K562 (cell line): ENCODE results near the gene PRSS8. TPM values are rescaled to one million over a fixed set of nuclear protein-coding genes. Genes with fewer than 3 reads are reported as not detected.

ENCODE experiments used
- ATAC-seq: fragments of 200-7000 bp; cut with Tn5 transposase; 3 replicates; pipeline ENCODE4 v1.9.1; 2020; ENCODE audit warnings: moderate library complexity
- BruUV-seq: library from RNA; stranded (reverse); fragments of 400-500 nt; replicated peaks from 2 replicates; lab custom pipeline; 2021; lab: Mats Ljungman, UMichigan
- CTCF ChIA-PET: fragments of 300-600 bp; formaldehyde crosslinking; extraction: SDS; loops from one replicate; lab custom pipeline; 2021; ENCODE audit warnings: low intra/inter-chr PET ratio; lab: Yijun Ruan, JAX
- POLR2A ChIA-PET: fragments of 300-600, 350-650 bp; sonication (Branson Sonifier 250); formaldehyde crosslinking; extraction: SDS; loops from one replicate; lab custom pipeline; 2021; ENCODE audit warnings: antibody characterized with exemption, inconsistent platforms; lab: Yijun Ruan, JAX
- DNase-seq, 4 experiments: peaks; one replicate each; pipeline versions ENCODE4 v3.0.0 to v3.0.0-alpha.2; 2011 to 2018; ENCODE audit warnings: low spot score in 3 of 4, mixed read lengths in 3 of 4; ENCODE audit errors: extremely low read depth in 1 of 4
- FAIRE-seq: peaks from 2 replicates; lab custom pipeline; 2011; peaks lifted over from hg19 to GRCh38; lab: Jason Lieb, UNC
- H2AFZ ChIP-seq: 2 replicates; pipeline ENCODE4 v1.6.0; 2011; ENCODE audit warnings: low read depth, low read length, control low read depth, inconsistent platforms
- H3K27ac ChIP-seq: fragments of 200-600 bp; 3 replicates; pipeline ENCODE4 v1.8.0; 2011; ENCODE audit warnings: low read depth, mild to moderate bottlenecking, control low read depth, inconsistent platforms, low read length, moderate library complexity, mixed read lengths; ENCODE audit errors: extremely low read depth
- H3K27me3 ChIP-seq, 2 experiments: fragments of 300-600 bp in 1 of 2; 2 replicates in 1 of 2; 3 replicates in 1 of 2; pipeline versions ENCODE4 v1.6.0 to v1.8.0; 2011; ENCODE audit warnings: inconsistent platforms in 2 of 2, low read length in 2 of 2, mild to moderate bottlenecking in 1 of 2, mixed read lengths in 1 of 2, moderate library complexity in 1 of 2; ENCODE audit not compliant: control insufficient read depth in 2 of 2, insufficient read depth in 2 of 2
- H3K36me3 ChIP-seq: fragments of 300-600 bp; 3 replicates; pipeline ENCODE4 v1.8.0; 2011; ENCODE audit warnings: mild to moderate bottlenecking, low read length, inconsistent platforms; ENCODE audit not compliant: control insufficient read depth, insufficient read depth
- H3K4me1 ChIP-seq, 2 experiments: fragments of 200-600 bp in 1 of 2; replicated peaks in 1 of 2; 2 replicates in 1 of 2; 3 replicates in 1 of 2; pipeline versions ENCODE4 v1.5.1 to v1.8.0; 2011; ENCODE audit warnings: inconsistent platforms in 2 of 2, low read length in 2 of 2, mild to moderate bottlenecking in 1 of 2, mixed read lengths in 1 of 2, moderate library complexity in 1 of 2; ENCODE audit not compliant: control insufficient read depth in 2 of 2, insufficient read depth in 2 of 2
- H3K4me2 ChIP-seq: 2 replicates; pipeline ENCODE4 v1.6.1; 2011; ENCODE audit warnings: low read length, control low read depth, inconsistent platforms, mixed read lengths; ENCODE audit not compliant: insufficient read depth
- H3K4me3 ChIP-seq: fragments of 200-600 bp; sonication (generic), shearing (Covaris generic); 2 replicates; pipeline ENCODE4 v1.5.1; 2016; ENCODE audit warnings: control low read depth, inconsistent platforms
- H3K79me2 ChIP-seq: fragments of 200-600 bp; 3 replicates; pipeline ENCODE4 v1.8.0; 2011; ENCODE audit warnings: low read length, inconsistent platforms; ENCODE audit not compliant: control insufficient read depth, insufficient read depth
- H3K9ac ChIP-seq, 2 experiments: 2 replicates each; pipeline versions ENCODE4 v1.6.0 to v1.6.1; 2011; ENCODE audit warnings: low read depth in 2 of 2, low read length in 2 of 2, control low read depth in 1 of 2, inconsistent platforms in 1 of 2, mild to moderate bottlenecking in 1 of 2, mixed read lengths in 1 of 2; ENCODE audit not compliant: insufficient read depth in 1 of 2
- H3K9me1 ChIP-seq: one replicate; pipeline ENCODE4 v1.6.0; 2011; ENCODE audit warnings: inconsistent platforms, mild to moderate bottlenecking, low read length, moderate library complexity; ENCODE audit not compliant: control insufficient read depth, insufficient read depth
- H3K9me3 ChIP-seq: replicated peaks from 2 replicates; pipeline ENCODE4 v1.5.1; 2011; ENCODE audit warnings: low read depth, low read length, inconsistent platforms; ENCODE audit not compliant: control insufficient read depth, insufficient read depth
- H4K20me1 ChIP-seq: replicated peaks from 2 replicates; pipeline ENCODE4 v1.6.1; 2011; ENCODE audit warnings: low read length, inconsistent platforms, mixed read lengths; ENCODE audit not compliant: control insufficient read depth, insufficient read depth
- ID3 ChIP-seq, 2 experiments: fragments of 250-450 bp in 1 of 2; fragments of 450-650 bp in 1 of 2; sonication (Bioruptor Pico) in 1 of 2; IDR thresholded peaks; 2 replicates each; pipeline versions ENCODE4 v1.6.1 to v1.8.0; 2016 to 2021; ENCODE audit warnings: mild to moderate bottlenecking in 2 of 2, moderate library complexity in 2 of 2, missing compliant biosample characterization in 1 of 2, missing genetic modification characterization in 1 of 2
- ZNF324 ChIP-seq: fragments of 250-450 bp; sonication (Bioruptor Pico); IDR thresholded peaks from 2 replicates; pipeline ENCODE4 v1.4.0; 2020; ENCODE audit warnings: mild to moderate bottlenecking
- WGBS: fragments of 100-300 bp; shearing (Covaris generic); methylation state at CpG from one replicate; pipeline ENCODE4 v1.1.6; 2016; ENCODE audit warnings: low coverage, mixed read lengths; ENCODE audit not compliant: insufficient coverage; ENCODE audit errors: missing lambda C conversion rate; 5-methylcytosine and 5-hydroxymethylcytosine counted together
- in situ Hi-C: fragments of 300-500 bp; cut with MboI; formaldehyde crosslinking; loops from 4 replicates; pipeline ENCODE4 v1.15.0; 2018; ENCODE audit warnings: inconsistent platforms, mixed read lengths
- intact Hi-C: fragments of 100-400 bp; cut with micrococcal nuclease; formaldehyde crosslinking; loops from 2 replicates; pipeline ENCODE4 v1.14.2; 2022
- polyA plus RNA-seq, 8 experiments: library from polyadenylated mRNA; depleted of rRNA in 4 of 8; stranded (reverse) in 5 of 8; unstranded in 3 of 8; fragments of >200 nt; fragmentation: Nextera tagmentation in 2 of 8; fragmentation: Illumina TruSeq in 1 of 8; extraction: Ambion mirVana in 2 of 8; extraction: Trizol in 1 of 8; gene quantifications; 2 replicates each; pipeline versions ENCODE4 v1.2.1 to v1.2.3, GENCODE V29; 2011 to 2014; ENCODE audit warnings: inconsistent platforms in 1 of 8, missing spikeins in 1 of 8
- total RNA-seq, 7 experiments: library from RNA; depleted of rRNA in 6 of 7; stranded (reverse); fragments of >200 nt in 6 of 7; fragmentation: Illumina TruSeq in 2 of 7; extraction: Trizol in 2 of 7; gene quantifications; 2 replicates each; pipeline versions ENCODE4 v1.2.1 to v1.2.3, GENCODE V29; 2011 to 2021; ENCODE audit warnings: low replicate concordance in 1 of 7

Gene PRSS8
- total and polyA plus RNA-seq, 9 of the 15 experiments (the other 6 are each of a cell fraction or from before 2014, with no cell fraction given) = 0.25 to 3.9 (median 1.3) TPM; not detected in 1

- Histone ChIP-seq H3K27me3 (no peaks in the 10 kb centered on the region; a peak in 1 of 5 replicates), H2AFZ (no peak overlapping the region), H3K27ac (peak overlapping the region; percentile 33; the same call in 2 of the 3 replicates), H3K79me2 (peaks cover 82% of the 10 kb centered on the region), H3K4me1 (peaks cover 18 to 22% of the 10 kb centered on the region in 2 experiments), H3K36me3 (peaks cover 63% of the 10 kb centered on the region), H3K4me3 (peak overlapping the region; percentile 81)
- in situ Hi-C loops = no loop called here
- FAIRE-seq = no peak
- TF ChIP-seq ID3 (CRISPR knock-in tag; IDR thresholded peaks at IDR 0.05) = no peak
- TF ChIP-seq ID3 (tag; IDR thresholded peaks at IDR 0.05) = 0 out of 2 replicates have a peak, but pooled peaks have one; percentile 25
- TF ChIP-seq ZNF324 (CRISPR knock-in tag) = no peak
- TF ChIP-seq, all 486 proteins: peak for 1
- H3K4me2 ChIP-seq = peak overlapping the region; percentile 87
- intact Hi-C loops = loop anchor here (10.0 kb wide), 1 partner anchor 262 kb away; the partner anchor contains the start of gene ZNF843
- peaks cover 49% of the 10 kb centered on the region for H4K20me1 ChIP-seq
- peak overlapping the region; percentile 98; a peak in 3 of 4 replicates for H3K9ac ChIP-seq
- whole genome bisulfite sequencing = 11% methylated on average over 7 of the region's 7 CpGs
- ChIA-PET CTCF (no interaction called here), POLR2A (interaction anchor here (0.7 to 3.5 kb wide), 17 partner anchors 8 to 204 kb away, joined by 3 to 31 read pairs (median 4); partner anchors contain the start of genes KAT8, PYCARD, ZNF646 and ZNF668)
- H3K9me1 ChIP-seq = peaks cover 8% of the 10 kb centered on the region
- no peaks in the 10 kb centered on the region for H3K9me3 ChIP-seq
- ATAC-seq (no peak), DNase-seq (peak in 1 of 4 experiments; percentile 13)
- no TSS peak for BruUV-seq
Measured at GRCh38 chr16:31182391-31182790, 46.9 kb upstream of the PRSS8 start.
